ENCODE results near the gene MRPL19. TPM values are rescaled to one million over a fixed set of nuclear protein-coding genes. Genes with fewer than 3 reads are reported as not detected.

The MRPL19 gene
- total RNA-seq, 1 experiment from 2014 or later: 65.3 TPM

GRCh38 chr2:75604484-75604883 is 42.1 kb upstream of the MRPL19 start:
- no peak for ATAC-seq
- no peaks in the 10 kb centered on the region for H3K9me2 ChIP-seq (ENCODE audit: insufficient read depth)
- ChIA-PET RAD21 (ENCODE audit: low non-redundant PET in 1 of 2, low total read pairs in 2 of 2, uncharacterized antibody in 2 of 2, unreplicated experiment in 2 of 2) (no interaction called here), POLR2A (no interaction called here), CTCF (no interaction called here)
- no peak overlapping the region for H2AFZ ChIP-seq (ENCODE audit: low read depth, low read length, poor library complexity, severe bottlenecking)
- H3K4me1 ChIP-seq (ENCODE audit: control insufficient read depth in 1 of 2, insufficient read depth in 2 of 2, low read length in 2 of 2): peaks cover 5 to 10% of the 10 kb centered on the region in 2 experiments
- TF ChIP-seq ELF1 (IDR thresholded peaks at IDR 0.05; ENCODE audit: borderline replicate concordance, low read depth) (no peak), TCF7L2 (IDR thresholded peaks at IDR 0.05; ENCODE audit: borderline replicate concordance, extremely low read depth, insufficient read depth, insufficient read length) (no peak), SIN3A (IDR thresholded peaks at IDR 0.05; ENCODE audit: low read depth) (no peak), ZNF274 (IDR thresholded peaks at IDR 0.05; ENCODE audit: low read depth, low read length) (no peak), EGR1 (IDR thresholded peaks at IDR 0.05; ENCODE audit: low read depth) (no peak), YY1 (IDR thresholded peaks at IDR 0.05; ENCODE audit: extremely low read depth, insufficient replicate concordance, low read depth, low read length) (no peak)
- TF ChIP-seq, protein P1, sequence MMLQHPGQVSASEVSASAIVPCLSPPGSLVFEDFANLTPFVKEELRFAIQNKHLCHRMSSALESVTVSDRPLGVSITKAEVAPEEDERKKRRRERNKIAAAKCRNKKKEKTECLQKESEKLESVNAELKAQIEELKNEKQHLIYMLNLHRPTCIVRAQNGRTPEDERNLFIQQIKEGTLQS (IDR thresholded peaks at IDR 0.05): no peak
- peaks cover 16% of the 10 kb centered on the region; the same call in 1 of the 2 replicates for H3K27me3 ChIP-seq (ENCODE audit: insufficient read depth, low read length)
- no peaks in the 10 kb centered on the region for H3K36me3 ChIP-seq (ENCODE audit: control insufficient read depth in 1 of 2, insufficient read depth in 2 of 2, low read length in 2 of 2)
- H4K20me1 ChIP-seq (ENCODE audit: insufficient read depth): no peaks in the 10 kb centered on the region
- intact Hi-C loops (cut with micrococcal nuclease): loop anchor here (10.0 kb wide), 1 partner anchor 540 kb away; no protein-coding TSS in a partner anchor
- no peaks in the 10 kb centered on the region for H3K9me3 ChIP-seq (ENCODE audit: control insufficient read depth in 1 of 2, insufficient read depth in 1 of 2, low read depth in 1 of 2, low read length in 2 of 2)
- DNase-seq (ENCODE audit: low read depth, low spot score): no peak
- no TSS peak for BruUV-seq (replicated peaks)
- no peaks in the 10 kb centered on the region for H3K79me2 ChIP-seq (ENCODE audit: insufficient read depth, low read length)
- H3K9ac ChIP-seq (ENCODE audit: low read length): no peak overlapping the region
- no peak overlapping the region for H3K27ac ChIP-seq (ENCODE audit: low read depth, low read length)
- no peak overlapping the region for H3K4me3 ChIP-seq (replicated peaks in 1 of 2; ENCODE audit: low read depth in 1 of 2, low read length in 2 of 2)
- no peak overlapping the region for H3K4me2 ChIP-seq (ENCODE audit: low read length)

DNA sequence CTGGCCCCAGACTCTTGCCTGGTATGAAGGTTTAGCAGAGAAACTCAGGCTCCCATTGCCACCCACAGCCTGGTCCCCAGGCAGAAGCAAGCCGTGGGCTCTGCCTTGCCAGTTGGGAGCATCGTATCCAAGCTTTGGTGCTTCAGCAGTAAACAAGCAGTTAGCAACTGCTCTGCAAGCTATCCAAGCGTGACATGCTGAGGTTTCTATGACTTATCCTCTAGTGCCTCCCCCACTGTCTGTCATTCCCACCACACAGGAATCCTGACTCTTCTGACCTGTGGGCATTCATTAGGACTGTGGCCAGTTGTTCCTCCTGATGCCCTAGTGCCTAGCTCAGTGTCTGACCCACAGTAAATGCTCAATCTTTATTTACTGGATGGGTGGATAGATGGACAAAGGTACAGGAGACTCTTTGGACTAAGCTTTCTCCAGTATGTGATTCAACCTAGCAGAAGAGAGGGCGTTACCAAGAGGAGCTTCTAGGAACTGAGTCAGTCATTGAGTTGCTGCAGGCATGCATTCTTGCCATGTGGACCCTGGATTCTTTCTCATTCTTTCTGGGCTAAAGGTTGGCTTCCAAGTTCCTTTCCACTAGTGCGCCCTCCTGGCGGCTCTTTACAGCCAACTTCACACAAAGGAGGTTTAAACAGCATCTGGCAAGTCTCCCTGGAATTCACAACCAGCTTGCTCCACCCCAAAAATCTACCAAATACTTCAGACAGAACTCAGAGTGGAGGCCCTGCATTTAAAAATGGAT is 40.6 kb upstream of the MRPL19 start:
- Histone ChIP-seq H3K4me2 (ENCODE audit: low read length) (peak overlapping the region; percentile 10; the same call in 1 of the 2 replicates), H3K79me2 (ENCODE audit: insufficient read depth, low read length) (no peaks in the 10 kb centered on the region), H3K9me3 (ENCODE audit: control insufficient read depth in 1 of 2, insufficient read depth in 1 of 2, low read depth in 1 of 2, low read length in 2 of 2) (no peaks in the 10 kb centered on the region), H3K9me2 (ENCODE audit: insufficient read depth) (no peaks in the 10 kb centered on the region), H3K4me3 (replicated peaks in 1 of 2; ENCODE audit: low read depth in 1 of 2, low read length in 2 of 2) (no peak overlapping the region), H3K9ac (ENCODE audit: low read length) (no peak overlapping the region), H3K27ac (ENCODE audit: low read depth, low read length) (no peak overlapping the region), H3K36me3 (ENCODE audit: control insufficient read depth in 1 of 2, insufficient read depth in 2 of 2, low read length in 2 of 2) (no peaks in the 10 kb centered on the region), H3K4me1 (ENCODE audit: control insufficient read depth in 1 of 2, insufficient read depth in 2 of 2, low read length in 2 of 2) (peaks cover 5 to 10% of the 10 kb centered on the region in 2 experiments), H4K20me1 (ENCODE audit: insufficient read depth) (no peaks in the 10 kb centered on the region), H2AFZ (ENCODE audit: low read depth, low read length, poor library complexity, severe bottlenecking) (no peak overlapping the region), H3K27me3 (ENCODE audit: insufficient read depth, low read length) (peaks cover 21% of the 10 kb centered on the region; the same call in 1 of the 2 replicates)
- DNase-seq (ENCODE audit: low read depth, low spot score) (no peak), ATAC-seq (no peak)
- POLR2A ChIA-PET: no interaction called here
- BruUV-seq (replicated peaks): no TSS peak
- RAD21 ChIA-PET (ENCODE audit: low non-redundant PET in 1 of 2, low total read pairs in 2 of 2, uncharacterized antibody in 2 of 2, unreplicated experiment in 2 of 2): no interaction called here
- intact Hi-C loops (cut with micrococcal nuclease): loop anchor here (5.0 to 10.0 kb wide), 2 partner anchors 541 to 684 kb away; no protein-coding TSS in a partner anchor
- CTCF ChIA-PET: interaction anchor here (0.7 to 1.7 kb wide), 3 partner anchors 24 to 140 kb away, joined by 3 to 5 read pairs (median 4); no protein-coding TSS in a partner anchor
- TF ChIP-seq YY1 (IDR thresholded peaks at IDR 0.05; ENCODE audit: extremely low read depth, insufficient replicate concordance, low read depth, low read length) (no peak), SRF (IDR thresholded peaks at IDR 0.05; ENCODE audit: low read depth) (no peak), FOSL1 (IDR thresholded peaks at IDR 0.05; ENCODE audit: low read depth) (no peak), EGR1 (IDR thresholded peaks at IDR 0.05; ENCODE audit: low read depth) (no peak), CEBPB (IDR thresholded peaks at IDR 0.05; ENCODE audit: low read depth) (no peak), EZH2phosphoT487 (IDR thresholded peaks at IDR 0.05; ENCODE audit: borderline replicate concordance) (no peak), RAD21 (IDR thresholded peaks at IDR 0.05; ENCODE audit: low read depth) (no peak), TCF7L2 (IDR thresholded peaks at IDR 0.05; ENCODE audit: borderline replicate concordance, extremely low read depth, insufficient read depth, insufficient read length) (no peak), CBX3 (IDR thresholded peaks at IDR 0.05; ENCODE audit: low read depth) (no peak)
- TF ChIP-seq, protein P2, sequence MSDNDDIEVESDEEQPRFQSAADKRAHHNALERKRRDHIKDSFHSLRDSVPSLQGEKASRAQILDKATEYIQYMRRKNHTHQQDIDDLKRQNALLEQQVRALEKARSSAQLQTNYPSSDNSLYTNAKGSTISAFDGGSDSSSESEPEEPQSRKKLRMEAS (IDR thresholded peaks at IDR 0.05): no peak
- TF ChIP-seq, protein P3, sequence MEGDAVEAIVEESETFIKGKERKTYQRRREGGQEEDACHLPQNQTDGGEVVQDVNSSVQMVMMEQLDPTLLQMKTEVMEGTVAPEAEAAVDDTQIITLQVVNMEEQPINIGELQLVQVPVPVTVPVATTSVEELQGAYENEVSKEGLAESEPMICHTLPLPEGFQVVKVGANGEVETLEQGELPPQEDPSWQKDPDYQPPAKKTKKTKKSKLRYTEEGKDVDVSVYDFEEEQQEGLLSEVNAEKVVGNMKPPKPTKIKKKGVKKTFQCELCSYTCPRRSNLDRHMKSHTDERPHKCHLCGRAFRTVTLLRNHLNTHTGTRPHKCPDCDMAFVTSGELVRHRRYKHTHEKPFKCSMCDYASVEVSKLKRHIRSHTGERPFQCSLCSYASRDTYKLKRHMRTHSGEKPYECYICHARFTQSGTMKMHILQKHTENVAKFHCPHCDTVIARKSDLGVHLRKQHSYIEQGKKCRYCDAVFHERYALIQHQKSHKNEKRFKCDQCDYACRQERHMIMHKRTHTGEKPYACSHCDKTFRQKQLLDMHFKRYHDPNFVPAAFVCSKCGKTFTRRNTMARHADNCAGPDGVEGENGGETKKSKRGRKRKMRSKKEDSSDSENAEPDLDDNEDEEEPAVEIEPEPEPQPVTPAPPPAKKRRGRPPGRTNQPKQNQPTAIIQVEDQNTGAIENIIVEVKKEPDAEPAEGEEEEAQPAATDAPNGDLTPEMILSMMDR (IDR thresholded peaks at IDR 0.05 in 2 of 3, conservative IDR thresholded peaks at IDR 0.05 in 1 of 3; ENCODE audit: borderline replicate concordance in 1 of 3, insufficient read depth in 1 of 3, low read depth in 2 of 3, low read length in 2 of 3): no peak
- TF ChIP-seq, protein P1 (IDR thresholded peaks at IDR 0.05): no peak

Measured in HCT116 (cell line).